GM21381 (cell line): ENCODE measurements around the gene CDH13.

Experiments
- ATAC-seq: cut with Tn5 transposase; IDR thresholded peaks from one replicate; pipeline ENCODE4 v1.9.1; 2021; ENCODE audit warnings: mild to moderate bottlenecking, moderate library complexity; ENCODE audit not compliant: unreplicated experiment

Gene CDH13

GRCh38 chr16:83366228-83366627, 739.5 kb downstream of the CDH13 start:
- no peak for ATAC-seq

- no peak for ATAC-seq
These were observed 748.2 kb downstream of the CDH13 start for GRCh38 chr16:83374979-83375378.

DNA sequence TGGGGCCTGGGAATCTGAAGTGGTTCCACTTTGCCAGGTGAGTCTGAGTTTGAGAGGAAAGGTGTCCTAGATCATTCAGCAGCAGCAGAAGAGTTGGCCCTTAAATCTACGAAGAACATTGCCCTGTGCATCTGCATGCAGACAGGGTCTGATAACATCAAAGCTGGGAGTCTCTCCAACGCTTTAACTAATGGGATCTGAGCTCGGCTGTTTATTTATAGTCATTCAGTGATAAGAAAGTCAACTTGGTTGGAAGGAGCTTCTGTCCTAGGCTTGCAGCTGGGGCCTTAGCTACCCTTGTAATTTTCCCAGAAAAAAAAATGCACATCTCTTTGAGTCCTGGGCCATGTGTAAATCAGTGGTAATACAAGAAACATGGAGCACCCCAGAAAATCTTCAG, 763.0 kb downstream of the CDH13 start:
- ATAC-seq: no peak

- ATAC-seq: no peak
These were observed 764.0 kb downstream of the CDH13 start for GRCh38 chr16:83390759-83391158.

DNA sequence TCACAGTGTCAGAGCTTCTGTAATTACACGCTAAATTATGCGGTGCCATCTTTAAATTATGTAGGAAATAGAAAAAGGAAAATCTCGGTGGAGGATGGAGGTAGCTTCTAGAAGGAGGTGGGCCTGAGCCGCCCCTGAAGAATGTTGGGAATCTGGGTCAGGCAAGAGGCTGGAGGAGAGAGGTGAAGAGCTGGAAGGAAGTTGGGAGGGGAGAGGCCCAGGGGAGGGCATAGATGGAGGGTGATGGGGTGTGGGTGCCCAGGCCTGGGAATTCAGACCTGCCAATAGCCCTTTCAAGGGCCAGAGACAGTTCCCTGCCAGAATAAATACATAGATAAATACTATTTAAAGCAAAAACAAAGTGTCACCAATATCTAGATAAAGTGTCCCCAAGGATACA, 766.0 kb downstream of the CDH13 start:
- ATAC-seq: no peak

DNA sequence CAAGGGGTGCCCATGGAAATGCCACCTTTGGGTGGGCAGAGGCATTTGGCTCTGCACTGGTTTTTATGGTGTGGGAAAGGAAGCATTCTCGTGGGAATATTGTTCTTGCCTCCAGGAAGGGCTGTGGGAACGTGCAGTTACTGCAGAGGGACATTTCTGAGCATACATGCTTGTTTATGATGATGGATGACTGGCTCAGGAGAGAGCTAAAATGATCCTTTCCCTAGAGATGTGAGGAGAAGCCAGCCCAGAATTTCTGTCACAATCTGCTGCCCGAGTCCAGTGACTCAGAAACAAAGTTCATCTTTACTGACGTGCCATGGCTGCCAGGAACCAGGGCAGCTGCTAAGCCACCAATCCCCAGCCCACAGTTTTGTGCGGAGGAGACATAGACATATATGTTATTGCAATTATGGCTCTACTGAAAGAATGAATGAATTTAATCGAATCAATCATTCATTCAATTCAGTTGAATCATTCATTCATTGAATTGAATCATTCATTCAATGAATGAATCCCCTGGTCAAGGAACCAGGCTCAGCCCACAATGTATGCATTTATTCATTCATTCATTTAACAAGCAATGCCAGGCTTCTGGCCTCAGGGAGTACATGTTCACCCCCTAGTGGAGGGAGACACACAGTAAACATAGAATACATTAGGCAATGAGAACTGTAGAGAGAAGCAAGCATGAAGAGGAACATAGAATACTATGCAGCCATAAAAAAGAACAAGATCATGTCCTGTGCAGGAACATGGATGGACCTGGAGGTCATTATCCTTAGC, 766.6 kb downstream of the CDH13 start:
- ATAC-seq: no peak

GRCh38 chr16:83397601-83398291, 771.0 kb downstream of the CDH13 start:
- no peak for ATAC-seq

DNA sequence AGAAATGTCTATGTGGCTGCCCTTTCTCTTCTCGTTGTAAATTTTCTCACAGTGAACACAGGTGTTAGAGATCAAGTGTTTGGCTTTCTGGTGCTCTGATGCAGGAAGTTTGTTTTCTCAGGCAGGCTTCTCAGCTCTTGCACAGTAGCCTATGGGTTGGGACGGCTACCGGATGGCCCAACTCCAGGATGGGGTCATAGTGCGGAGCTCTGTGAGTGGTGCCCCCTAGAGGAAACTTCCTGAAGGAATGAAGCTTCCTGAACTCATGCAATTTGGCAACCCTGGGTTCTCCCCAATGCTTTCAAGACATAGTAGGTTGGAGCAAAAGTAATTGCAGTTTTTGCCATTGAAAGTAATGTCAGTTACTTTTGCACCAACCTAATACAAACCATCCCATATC, 773.5 kb downstream of the CDH13 start:
- ATAC-seq: no peak

GRCh38 chr16:83402160-83402814, 775.5 kb downstream of the CDH13 start:
- no peak for ATAC-seq

DNA sequence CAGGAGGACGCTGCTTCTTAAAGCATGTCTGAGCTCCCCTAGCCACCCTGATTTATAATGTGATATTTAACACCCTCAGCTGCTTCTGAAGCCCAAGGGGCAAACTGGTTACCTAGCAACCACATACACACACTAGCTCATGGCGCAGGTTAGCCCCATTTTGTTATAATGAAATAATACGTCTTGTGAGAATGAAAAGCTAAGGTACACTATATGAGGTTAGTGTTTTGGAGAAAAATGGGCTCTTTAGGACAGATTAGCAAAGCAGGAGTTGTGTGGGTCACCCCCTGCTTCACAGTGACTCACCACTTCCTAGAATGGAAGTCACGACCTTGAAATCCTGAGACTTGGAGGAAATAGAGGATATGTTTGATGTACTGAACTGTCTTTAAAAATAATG, 776.2 kb downstream of the CDH13 start:
- no peak for ATAC-seq

GRCh38 chr16:83403761-83404160, 777.0 kb downstream of the CDH13 start:
- no peak for ATAC-seq

DNA sequence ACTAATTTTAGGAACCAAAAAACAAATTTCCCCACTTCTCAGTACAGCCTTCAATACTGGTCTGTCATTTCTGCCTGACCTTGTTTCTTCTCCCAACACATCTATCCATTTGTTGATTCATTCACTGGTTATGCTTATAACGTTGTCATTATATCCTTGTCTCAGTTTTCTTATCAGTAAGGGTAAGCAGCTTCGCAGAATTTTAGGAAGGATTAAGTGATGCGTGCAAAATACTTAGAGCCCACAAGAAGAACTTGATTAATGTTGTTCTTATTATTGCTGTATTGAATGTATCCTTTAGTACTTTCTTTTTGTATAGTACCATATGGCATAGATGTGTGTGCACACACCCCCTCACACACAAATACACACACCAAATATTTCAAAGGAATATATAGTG, 777.5 kb downstream of the CDH13 start:
- ATAC-seq: no peak

DNA sequence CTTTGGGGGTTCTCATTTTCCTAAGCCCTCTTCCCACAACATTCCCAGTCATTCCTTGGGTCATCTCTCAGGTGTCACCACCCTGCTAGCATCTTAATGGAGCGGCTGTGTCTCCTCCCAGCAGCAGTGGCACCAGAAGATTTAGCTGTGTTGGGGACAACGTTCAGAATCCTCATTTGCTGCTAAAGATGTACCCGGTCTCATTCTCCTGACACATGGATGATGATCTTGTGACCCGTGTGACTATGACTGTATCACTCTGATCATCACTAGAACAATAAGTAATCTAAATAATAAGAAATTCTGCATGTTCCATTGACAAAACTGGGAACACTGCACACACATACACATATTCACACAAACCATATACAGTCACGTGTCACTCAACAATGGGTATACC, 781.2 kb downstream of the CDH13 start:
- no peak for ATAC-seq

DNA sequence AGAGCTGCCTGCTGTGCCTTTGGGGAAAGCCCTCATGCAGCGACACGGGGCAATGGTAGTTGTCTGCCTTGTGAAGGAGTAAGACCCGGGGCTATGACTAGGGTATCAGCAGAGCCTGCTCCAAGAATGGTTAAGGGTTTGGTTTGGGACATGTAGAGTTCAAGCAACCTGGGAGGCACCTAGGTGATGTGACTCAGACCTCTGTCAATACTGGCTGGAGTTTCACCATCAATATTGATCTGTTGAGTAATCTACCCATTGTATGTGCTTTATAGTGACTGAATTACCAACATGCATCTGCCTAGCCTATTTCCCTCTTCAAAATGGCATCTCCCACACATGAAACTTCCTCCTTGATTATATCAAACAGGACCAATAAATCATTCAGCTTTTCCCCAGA, 782.6 kb downstream of the CDH13 start:
- ATAC-seq: no peak

GRCh38 chr16:83418565-83418964, 791.8 kb downstream of the CDH13 start:
- no peak for ATAC-seq

DNA sequence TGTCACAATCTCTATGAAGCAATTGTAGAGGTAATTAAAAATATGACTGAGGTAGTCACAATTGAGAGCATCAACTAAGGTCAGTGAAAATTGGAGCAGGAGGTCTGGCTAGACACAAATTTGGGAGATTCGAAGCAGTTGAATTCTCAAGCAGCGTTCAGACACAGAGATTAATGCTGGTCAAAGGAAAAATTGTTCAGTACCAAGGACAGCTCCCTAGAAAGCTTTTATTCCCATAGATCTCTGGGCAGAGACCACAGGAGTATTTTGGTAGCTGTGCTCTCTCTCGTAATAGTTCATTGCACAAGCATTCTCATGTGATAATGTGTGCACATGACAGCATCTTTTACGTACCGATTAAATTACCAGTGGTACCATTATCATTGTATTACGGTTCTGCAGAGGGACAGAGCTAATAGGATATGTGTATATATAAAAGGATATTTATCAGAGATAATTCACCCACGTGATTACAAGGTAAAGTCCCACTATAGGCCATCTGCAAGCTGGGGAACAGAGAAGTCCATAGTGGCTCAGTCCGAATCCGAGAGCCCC, 793.5 kb downstream of the CDH13 start:
- no peak for ATAC-seq

DNA sequence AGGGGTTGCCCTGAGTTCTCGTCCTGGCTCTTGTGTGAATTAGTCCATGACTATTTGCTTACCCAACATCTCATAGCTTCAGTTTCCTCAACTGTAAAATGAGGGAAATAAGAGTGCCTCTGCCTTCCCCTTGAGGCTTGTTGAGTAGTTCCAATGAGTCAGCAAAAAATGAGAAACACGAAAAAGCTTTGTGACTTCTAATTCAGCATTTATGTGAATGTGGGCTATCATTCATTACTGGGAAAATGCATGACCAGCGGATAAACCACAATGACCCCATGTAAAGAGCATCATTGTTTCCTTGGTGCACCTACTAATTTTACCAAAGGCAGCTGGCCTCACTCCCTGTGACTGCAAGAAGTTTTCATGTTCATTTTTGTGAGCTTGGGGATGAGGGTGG, 806.4 kb downstream of the CDH13 start:
- no peak for ATAC-seq

DNA sequence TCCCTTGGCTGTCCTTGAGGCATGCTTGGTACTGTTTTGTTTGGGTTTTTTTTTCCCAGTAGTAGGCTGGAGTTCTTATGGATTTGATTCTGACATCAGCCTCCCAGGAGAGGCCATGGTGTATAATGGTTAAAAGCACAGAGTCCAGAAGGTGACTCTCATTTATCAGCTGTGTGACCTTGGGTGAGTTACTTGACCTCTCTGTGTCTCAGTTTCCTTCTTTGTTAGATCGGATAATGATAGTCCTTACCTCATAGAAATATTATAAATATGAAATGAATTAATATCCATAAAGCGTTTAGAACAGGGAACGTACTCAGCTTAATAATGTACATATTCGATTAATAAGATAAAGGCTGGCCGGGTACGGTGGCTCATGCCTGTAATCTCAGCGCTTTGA, 810.3 kb downstream of the CDH13 start:
- no peak for ATAC-seq

DNA sequence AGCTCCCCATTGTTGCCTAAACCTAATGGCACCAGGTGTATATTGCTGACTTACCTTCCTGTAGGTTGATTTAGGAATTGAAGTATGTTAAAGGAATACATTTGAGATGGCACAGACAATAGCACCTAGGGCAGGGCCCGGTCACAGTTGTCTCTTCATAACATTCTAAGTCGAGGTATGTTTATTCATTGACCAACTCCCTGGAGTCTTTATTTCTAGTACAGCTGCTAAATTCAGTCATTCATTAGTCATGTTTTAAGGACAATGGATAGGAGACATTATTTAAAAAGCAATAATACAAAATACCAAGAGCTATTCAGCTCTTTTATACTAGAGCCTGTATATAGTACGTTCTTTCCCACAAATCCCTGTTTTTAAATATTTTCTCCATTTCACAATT, 811.6 kb downstream of the CDH13 start:
- ATAC-seq: no peak

DNA sequence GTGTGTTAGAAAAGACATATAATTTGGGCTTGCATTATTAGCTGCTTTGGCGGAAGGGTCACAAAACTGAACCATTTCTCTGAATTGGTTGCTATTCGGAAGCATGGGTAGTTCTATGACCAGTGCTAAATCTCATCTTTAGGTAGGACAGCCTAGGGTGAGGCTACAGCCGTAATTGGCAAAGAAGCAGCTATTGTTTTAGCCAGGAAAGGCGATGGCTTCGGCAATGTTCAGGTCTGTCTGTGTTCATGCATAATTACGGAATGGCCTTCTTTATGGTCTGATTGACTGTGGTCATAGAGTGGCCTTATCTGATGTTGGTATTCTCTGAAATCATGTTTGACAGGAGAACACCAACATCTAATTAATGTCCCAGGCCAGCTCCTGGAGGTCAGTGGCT, 812.6 kb downstream of the CDH13 start:
- ATAC-seq: no peak

GRCh38 chr16:83441517-83441916, 814.7 kb downstream of the CDH13 start:
- ATAC-seq: no peak

DNA sequence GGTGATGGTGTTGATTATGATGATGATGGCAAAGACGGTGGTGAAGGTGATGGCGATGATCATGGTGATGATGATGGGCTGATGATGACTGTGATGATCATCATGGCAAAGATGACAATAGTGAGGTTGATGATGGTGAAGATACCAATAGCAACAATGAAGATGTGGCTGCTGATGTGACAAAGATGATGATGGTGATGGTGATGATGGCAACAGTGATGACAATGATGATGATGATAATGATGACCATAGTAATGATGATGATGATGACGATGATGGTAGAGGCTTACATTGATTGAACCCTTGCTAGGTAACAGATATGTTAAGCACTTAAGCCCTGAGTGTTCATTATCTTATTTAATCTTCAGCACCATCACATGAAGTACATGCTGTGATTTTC, 817.2 kb downstream of the CDH13 start:
- ATAC-seq: no peak
